Iris pigment epithelial cell (primary cell): ENCODE data around the gene KIAA1217.

ENCODE experiments used
- DNase-seq: peaks from one replicate; pipeline ENCODE4 v3.0.0-alpha.2; 2011; ENCODE audit warnings: low read depth

KIAA1217 gene

GRCh38 chr10:24370877-24371276 is 161.9 kb downstream of the KIAA1217 start:
- DNase-seq: no peak

DNA sequence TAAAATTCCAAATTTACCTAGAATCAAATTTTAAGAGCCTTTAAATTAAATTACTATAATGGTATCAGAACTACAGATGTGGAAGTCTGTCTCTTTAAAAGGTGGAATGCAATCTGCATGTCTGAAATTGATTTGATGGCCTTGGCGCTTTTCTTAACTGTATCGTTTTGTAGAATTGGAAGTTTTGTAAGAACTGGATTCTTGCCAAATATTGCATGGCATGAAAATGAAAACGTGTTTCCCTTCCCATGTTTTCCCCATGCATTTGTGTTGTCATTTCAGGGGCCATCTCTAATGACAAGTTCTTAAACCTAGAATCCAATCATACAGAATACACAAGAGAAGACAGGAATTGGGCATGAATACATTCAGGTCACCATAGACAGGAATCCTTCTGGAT is 162.5 kb downstream of the KIAA1217 start:
- no peak for DNase-seq

DNA sequence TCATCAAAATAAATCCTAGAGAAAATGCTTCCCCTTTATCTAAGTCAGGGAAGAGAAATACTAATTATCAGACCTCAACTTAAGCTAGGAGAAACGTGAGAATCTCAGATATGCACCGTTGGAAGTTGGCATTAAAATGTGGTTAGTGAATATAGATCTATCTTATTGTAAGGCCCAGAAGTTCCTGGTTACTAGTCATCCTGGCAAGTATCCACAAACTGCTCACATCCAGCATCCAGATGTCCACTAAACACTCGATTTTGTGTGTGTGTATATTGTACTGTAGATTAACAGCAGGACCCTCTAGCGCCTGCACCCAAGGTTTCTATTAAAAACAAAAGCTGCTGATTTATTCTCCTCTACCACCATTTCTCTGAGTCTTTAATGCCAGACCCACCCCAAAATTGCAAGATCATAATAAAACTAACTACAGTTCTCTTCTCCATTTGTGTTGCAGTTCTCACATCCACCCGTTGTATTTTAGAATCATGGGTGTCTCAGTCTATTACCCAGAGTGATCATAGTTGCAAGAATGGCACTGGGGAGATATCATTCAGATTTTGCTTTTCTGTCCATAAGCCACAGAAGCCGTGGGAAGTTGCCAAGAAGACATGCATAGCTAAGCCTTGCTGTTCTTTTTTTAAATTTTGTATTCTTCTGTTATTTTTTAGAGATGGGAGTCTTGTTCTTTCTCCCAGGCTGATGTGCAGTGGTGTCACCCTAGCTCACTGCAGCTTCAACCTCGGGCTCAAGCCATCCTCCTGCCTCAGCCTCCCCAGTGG is 165.4 kb downstream of the KIAA1217 start:
- peak; percentile 86 for DNase-seq

DNA sequence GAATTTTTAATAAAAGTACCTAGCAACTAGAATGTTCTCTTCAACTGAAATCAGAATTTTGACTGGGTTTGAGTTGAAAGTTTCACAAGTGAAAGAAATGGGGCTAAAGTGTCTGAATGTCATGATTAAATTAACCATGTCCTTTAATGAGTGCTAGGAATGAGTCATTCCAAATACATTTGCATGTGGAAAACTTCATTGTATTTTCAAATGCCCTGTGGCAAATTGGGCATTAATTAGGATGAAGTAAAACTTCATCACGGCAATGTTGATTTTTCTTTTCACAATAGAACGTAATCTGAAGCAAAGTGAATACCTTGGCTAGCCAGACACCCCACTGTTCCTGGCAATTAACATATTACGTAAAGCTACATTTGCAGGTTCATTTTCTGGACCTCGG is 166.6 kb downstream of the KIAA1217 start:
- DNase-seq: no peak

DNA sequence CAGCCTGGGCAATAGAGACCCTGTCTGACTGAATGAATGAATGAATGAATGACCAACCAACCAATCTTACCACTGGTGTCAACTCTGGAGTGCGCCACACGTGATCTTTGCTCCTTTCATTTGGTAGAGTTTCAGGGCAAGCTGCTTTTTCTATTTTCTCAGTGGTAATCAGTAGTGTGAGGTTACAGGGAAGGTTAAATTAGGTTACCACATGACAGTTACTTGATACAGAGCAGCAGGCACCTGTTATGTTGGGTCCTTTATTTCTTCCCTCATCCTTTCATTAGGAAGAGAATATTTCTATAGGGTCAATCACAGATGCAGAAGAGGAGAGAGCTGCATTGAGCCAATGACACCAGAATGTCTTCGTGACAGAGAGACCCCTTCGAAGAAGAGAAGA is 167.8 kb downstream of the KIAA1217 start:
- no peak for DNase-seq

DNA sequence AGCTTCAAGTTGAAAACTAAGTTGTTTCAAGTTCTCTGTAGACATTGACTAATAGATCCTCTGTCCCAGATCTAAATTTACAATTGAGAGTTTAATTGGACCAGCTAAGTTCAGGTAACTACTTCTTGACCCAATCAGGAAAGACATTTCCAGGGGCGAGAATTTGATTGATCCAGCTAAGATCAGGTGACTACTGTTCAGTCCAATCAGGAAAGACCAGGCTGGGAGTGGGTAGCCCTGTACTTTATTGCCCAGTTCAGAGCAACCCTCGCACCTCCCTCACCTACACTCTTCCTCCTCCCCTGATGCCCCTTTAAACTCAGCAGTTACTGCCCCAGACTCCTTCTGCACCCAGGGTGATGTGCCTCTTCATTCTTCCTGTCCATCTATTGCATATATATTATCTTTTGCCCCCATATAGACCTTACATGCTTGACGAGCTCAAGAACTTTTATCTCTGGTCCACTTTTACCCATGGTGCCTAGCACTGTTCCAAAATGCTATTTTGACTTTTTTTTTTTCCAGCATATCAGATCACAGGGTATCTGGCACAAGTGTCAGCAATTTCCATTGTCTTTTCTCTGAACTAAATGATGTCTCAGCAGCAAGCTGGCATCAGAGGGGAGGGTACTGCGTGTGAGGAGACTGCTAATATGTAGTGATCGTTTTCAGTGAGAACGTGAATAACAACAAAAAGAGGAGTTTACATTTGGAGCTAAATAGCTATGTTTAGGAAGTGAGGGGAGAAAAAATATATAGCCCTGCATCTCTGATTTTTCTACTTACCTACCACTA is 169.4 kb downstream of the KIAA1217 start:
- DNase-seq: no peak

DNA sequence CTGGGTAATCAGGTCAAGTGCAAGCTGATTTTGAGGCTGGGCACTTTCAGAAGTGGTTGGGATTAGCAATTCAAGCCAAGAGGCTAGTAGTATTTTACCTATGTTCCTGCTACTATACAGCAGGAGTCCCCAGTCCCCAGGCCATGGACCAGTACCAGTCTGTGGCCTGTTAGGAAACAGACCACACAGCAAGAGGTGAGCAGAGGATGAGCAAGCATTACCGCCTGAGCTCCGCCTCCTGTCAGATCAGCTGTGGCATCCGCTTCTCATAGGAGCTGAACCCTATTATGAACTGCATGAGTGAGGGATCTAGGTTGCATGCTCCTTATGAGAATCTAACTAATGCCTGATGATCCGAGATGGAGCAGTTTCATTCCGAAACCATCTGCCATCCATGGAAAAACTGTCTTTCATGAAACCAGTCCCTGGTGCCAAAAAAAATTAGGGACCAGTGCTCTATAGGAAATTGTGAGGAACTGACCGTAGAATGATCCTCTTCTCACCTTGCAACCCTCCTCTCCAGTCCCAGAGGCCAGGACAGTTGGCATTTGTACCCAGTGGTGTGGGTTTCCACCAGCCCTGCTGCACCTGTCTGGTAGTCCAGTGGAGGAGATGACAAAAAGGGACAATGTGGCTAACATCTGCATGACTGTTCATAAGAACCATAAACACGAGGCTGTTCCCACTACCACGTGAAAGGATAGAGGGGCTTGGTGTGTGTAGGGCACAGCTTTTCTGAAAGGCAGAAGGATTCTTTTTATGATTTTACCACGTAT is 172.5 kb downstream of the KIAA1217 start:
- no peak for DNase-seq

GRCh38 chr10:24382045-24382444 is 173.1 kb downstream of the KIAA1217 start:
- no peak for DNase-seq

DNA sequence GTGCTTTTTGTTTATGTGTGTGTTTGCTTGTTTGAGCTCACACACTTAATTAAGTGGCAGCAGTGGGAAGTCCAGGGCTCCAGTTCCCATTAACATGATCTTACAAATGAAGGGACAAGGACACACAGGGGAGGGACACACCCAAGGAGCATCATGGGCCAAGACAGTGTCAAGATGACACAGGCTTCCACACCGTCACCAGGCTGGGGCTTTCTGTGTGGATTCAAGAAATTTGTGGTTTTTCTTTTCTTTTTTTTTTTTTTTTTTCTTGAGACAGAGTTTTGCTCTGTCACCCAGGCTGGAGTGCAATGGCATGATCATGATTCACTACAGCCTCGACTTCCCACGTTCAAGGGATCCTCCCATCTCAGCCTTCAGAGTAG is 173.6 kb downstream of the KIAA1217 start:
- no peak for DNase-seq

- DNase-seq: no peak
Observed at GRCh38 chr10:24382979-24383663, 174.2 kb downstream of the KIAA1217 start.

- DNase-seq: peak; percentile 100
Observed at GRCh38 chr10:24383681-24384106, 174.8 kb downstream of the KIAA1217 start.

DNA sequence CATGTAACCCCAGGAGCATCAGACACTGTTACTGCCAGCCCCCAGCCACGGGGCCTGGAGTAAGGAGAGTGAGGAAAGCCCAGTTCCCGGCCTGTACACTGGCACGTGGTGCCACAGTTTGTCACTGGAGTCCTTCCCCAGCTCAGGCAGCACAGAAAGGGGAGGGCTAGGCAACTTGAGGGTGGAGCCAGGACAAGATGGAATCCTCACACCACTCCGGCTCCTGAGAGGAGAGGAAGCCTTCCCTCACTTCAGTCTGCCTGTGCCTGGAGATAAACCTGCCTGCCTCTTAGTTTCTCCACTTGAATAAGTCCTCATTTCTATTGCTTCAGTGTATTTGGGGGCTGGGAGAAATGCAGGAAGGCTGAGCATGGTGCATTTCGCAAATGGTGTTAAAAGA is 176.0 kb downstream of the KIAA1217 start:
- no peak for DNase-seq

GRCh38 chr10:24385776-24386175 is 176.8 kb downstream of the KIAA1217 start:
- peak; percentile 99 for DNase-seq

GRCh38 chr10:24390146-24390700 is 181.3 kb downstream of the KIAA1217 start:
- DNase-seq: no peak

DNA sequence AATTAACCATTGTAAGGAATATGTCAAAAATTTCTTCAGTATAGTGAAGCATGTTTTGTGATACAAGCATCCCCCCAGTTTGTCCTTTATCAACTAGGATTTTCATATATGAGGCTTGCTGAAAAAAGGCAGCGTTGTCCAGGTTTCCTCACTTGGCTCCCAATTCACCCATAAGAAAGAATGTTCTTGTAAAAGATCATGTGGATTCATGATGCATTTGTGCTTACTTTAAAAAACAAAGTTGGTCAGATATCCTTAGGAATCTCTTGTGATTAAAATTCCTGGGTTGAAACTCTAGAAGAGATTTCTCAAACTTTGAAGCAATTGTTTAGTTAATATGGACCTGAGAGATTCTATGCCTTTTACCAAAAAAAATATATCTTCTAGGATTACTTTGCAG is 181.8 kb downstream of the KIAA1217 start:
- peak; percentile 76 for DNase-seq

DNA sequence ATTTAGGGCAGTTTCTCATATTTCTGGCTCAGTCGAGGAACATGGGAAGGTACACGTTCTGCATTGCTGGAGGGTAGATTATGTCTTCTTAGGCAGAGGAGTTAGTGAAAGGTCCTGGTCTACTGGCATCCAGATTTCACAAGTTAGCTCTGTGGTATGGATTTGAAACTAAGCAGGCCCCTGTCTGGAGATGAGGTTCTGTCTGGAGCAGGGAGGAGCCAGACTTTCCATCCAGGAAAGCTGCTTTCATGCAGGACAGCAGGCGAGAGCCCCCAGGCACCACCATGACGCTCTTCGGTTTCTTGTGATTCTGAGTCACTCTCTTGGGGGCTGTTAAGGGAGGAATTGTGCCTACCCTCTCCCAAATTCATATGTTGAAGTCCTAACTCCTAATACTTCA is 184.3 kb downstream of the KIAA1217 start:
- DNase-seq: no peak

GRCh38 chr10:24394461-24395190 is 185.7 kb downstream of the KIAA1217 start:
- DNase-seq: no peak

GRCh38 chr10:24396396-24396795 is 187.5 kb downstream of the KIAA1217 start:
- DNase-seq: no peak

DNA sequence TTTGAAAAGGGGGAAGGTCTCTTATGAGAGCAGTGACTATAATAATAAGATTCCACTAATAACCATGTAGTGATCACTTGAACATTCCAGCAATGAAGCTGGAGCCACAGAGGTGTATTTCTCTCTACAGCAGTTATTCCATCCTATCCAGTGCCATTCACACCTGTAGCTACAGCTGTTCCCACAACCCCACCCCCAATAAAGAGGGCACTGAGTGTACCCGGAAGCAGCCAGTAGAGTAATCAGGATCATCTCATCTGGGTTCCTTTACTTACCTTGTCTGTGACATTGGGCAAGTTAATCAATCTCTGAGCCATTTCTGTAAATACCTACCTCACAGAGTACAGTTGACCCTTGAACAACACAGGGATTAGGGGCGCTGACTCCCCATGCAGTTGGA is 188.7 kb downstream of the KIAA1217 start:
- DNase-seq: no peak

DNA sequence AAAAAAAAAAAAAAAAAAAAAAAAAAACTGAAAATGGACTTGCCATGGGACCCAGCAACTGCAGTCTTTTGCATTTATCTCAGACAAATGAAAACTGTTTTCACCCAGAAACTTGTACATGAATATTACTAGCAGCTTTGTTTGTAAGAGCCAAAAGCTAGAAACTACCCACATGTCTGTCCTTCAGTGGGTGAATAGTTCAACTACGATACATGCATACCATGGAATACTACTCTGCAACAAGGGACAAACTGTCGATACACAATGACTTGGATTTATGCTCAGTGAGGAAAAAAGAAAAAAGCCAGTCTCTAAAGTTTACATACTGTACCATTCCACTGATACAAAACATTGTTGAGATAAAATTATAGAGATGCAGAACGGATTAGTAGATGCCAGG is 195.6 kb downstream of the KIAA1217 start:
- DNase-seq: no peak

DNA sequence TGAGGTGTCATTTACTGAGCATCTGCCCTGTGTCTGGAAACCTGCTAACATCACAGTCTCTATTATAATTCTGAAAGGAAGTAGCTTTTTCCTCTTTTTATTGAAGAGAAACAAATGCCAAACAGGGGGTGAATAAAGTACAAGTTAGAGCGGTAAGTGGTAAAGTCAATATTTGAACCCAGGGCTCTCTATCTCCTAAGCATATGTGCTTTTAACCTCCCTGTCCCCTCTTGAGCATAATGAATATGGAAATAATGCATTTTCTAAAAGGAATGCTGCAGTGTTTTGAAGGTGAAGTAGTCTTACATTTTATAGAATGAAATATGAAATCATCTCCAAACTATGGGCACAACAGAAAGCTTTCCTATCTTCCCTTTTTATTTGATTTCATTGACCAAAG is 196.7 kb downstream of the KIAA1217 start:
- DNase-seq: no peak
